Retina (tissue), 1 donor: ENCODE measurements around the gene NOC4L.
"Not testable (repeated sequence)": the region's sequence is repeated elsewhere in the genome, so short reads cannot be mapped to it uniquely, and the experiment has no call there.

Source experiments
- DNase-seq: peaks from one replicate; pipeline ENCODE4 v3.0.0-alpha.2; 2016

The NOC4L gene

DNA sequence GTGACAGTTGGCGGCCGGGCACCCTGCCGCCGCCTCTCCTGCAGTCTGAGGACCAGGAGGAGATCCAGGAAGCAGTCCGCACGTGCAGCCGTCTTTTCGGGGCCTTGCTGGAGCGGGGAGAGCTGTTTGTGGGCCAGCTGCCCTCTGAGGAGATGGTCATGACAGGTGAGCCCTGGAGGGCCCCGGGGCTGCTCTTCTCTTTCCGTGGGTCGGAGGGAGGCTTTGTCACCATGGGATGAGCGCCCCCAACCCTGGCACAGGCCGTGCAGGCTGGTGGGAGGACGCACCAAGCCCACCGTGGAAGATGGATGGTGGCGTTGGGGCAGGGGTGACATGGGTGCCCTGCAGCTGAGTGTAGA is 532 bp downstream of the NOC4L start:
- DNase-seq: peak; percentile 42

DNA sequence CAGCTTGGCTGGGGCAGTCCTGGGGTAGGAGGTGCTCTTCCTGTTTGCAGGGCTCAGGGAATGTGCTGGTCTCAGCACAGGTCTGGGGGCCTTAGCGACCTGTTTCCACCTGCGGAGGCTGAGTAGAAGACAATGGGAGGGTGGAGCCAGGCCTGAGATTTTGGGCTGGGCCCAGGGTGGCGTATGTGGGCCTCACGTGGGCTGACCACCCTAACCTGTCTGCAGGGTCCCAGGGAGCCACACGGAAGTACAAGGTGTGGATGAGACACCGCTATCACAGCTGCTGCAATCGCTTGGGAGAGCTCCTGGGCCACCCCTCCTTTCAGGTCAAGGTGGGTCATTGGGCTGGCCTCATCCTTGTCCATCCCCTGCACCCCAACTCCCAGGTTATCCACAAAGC is 1.1 kb downstream of the NOC4L start:
- no peak for DNase-seq

DNA sequence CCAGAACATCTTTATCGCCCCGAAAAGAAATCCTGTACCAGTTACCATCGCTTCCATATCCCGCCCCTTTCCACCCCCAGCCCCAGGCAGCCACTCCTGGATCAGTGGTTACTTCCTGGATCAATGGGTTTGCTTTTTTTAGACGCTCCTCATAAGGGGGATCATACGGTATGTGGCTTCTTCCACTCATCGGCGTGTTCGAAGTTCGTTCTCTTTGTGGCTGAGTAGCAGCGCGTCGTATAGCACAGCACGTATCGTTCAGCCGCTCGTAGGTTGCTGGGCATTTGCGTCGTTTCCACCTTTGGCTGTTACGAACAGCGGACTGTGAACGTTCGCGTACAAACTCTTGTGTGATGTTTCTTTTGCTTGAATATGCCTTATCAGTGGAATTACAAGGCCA is 1.8 kb downstream of the NOC4L start:
- no peak for DNase-seq

DNA sequence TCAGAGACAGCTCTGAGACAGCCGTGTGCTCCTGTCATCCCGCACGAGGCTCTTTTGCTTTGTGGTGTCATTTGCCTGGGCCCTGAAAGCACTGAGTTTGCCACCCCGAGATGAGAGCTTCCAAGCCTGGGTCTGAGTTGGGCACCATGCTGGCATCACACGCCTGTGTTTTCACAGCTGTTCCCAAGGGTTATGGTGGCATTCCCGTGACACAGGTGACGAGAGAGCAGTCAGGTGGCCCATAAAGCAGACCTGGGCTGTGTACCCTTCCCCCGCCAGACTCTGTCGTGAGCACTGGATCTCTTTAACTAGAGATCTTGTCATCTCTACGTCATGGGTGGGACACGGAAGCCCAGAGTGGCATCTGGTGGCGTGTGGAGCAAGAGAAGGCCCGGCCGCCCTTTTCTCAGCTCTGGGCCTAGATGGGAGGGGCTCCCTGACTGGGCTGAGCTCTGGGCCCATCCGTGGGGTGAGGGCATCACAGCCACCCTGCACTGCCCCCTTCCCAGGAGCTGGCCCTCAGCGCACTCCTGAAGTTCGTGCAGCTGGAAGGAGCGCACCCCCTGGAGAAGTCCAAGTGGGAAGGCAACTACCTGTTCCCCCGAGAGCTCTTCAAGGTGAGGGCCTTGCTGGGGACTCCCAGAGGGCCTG is 2.6 kb downstream of the NOC4L start:
- DNase-seq: no peak

DNA sequence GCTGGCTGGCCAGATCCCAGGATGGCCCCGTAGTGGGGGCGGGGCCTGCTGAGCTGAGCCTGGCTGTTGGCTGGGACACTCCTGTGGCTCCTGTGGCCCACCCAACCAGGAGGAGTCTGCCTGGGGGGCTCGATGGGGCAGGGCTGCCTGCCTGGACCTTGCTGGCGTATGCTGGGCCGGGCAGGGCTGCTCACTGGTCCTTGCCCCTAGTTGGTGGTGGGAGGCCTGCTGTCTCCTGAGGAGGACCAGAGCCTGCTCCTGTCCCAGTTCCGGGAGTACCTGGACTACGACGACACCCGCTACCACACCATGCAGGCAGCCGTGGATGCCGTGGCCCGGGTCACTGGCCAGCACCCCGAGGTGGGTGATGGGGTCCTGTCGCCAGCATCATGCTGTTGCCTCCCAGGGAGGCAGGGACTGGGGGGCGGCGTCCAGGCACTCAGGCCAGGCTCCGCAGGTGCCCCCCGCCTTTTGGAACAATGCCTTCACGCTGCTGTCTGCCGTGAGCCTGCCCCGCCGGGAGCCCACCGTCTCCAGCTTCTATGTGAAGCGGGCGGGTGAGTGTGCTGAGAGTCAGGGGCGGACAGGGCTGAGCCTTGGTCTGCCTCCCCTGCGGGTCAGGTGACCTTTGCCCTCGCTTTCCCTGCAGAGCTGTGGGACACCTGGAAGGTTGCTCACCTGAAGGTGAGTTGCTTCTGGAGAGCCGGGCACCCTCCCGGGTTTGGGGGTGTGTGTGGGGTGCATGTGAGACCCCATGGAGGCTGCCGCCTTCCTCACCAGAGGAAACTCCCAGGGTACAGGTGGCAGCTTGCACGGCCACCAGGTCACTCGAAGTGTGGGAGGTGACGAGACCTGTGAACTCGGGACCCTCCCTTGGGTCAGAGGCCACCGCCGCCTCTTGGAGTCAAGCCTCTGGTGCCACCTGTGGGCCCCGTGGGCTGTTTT is 3.4 kb downstream of the NOC4L start:
- no peak for DNase-seq

DNA sequence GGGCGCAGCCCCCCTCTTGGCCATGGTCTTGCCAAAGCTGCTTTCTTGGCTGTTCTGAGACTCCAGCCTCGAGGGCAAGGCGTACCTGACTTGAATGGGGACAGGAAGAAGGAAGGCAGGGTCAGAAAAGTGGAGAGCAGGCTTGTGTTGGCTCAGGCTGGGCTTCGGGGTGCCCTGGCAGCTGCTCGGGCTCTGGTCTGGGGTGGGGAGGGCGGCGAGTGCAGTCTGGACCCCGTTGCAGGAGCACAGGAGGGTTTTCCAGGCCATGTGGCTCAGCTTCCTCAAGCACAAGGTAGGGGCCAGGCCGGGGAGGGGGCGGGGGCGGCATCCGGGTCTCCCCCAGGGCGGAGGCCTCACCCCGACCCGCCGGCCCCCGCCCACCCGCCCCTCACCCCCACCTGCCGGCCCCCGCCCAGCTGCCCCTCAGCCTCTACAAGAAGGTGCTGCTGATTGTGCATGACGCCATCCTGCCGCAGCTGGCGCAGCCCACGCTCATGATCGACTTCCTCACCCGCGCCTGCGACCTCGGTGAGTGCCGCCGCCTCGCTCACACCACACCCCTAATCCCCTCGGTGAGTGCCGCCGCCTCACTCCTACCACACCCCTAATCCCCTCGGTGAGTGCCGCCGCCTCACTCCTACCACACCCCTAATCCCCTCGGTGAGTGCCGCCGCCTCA is 4.2 kb downstream of the NOC4L start:
- DNase-seq: no peak

DNA sequence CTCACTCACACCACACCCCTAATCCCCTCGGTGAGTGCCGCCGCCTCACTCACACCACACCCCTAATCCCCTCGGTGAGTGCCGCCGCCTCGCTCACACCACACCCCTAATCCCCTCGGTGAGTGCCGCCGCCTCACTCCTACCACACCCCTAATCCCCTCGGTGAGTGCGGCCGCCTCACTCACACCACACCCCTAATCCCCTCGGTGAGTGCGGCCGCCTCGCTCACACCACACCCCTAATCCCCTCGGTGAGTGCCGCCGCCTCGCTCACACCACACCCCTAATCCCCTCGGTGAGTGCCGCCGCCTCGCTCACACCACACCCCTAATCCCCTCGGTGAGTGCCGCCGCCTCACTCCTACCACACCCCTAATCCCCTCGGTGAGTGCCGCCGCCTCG is 5.3 kb downstream of the NOC4L start:
- DNase-seq: not testable (repeated sequence)

DNA sequence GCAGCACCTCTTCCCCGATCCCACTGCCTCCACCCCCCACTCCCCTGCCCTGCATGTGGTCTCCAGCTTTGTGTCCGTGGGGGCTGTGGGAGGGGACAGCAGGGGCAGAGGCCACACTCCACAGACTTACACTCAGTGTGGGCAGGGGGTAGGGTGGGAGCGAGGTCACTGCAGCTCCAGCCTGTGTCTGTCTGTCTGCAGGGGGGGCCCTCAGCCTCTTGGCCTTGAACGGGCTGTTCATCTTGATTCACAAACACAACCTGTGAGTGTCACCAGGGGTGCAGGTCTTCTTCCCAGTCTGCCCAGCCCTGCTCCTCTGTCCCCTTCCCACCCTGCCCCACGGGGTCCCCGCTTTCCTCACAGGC is 6.5 kb downstream of the NOC4L start:
- DNase-seq: no peak

DNA sequence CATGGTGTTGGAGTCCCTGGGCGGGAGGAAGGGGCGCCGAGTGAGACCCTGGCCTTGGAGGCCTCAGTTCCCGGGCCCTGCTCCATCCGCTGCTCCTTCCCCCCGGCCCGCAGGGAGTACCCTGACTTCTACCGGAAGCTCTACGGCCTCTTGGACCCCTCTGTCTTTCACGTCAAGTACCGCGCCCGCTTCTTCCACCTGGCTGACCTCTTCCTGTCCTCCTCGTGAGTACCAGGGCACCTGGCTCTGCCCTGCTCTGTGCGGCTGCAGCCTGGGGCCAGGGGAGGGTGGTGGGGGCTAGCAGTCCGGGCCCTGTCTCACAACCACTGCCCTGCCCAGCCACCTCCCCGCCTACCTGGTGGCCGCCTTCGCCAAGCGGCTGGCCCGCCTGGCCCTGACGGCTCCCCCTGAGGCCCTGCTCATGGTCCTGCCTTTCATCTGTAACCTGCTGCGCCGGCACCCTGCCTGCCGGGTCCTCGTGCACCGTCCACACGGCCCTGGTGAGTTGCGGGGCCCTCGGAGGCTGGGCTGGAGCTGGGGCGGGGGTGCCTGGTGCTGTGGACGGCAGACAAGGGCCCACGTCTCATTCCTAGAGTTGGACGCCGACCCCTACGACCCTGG is 7.0 kb downstream of the NOC4L start:
- DNase-seq: no peak

DNA sequence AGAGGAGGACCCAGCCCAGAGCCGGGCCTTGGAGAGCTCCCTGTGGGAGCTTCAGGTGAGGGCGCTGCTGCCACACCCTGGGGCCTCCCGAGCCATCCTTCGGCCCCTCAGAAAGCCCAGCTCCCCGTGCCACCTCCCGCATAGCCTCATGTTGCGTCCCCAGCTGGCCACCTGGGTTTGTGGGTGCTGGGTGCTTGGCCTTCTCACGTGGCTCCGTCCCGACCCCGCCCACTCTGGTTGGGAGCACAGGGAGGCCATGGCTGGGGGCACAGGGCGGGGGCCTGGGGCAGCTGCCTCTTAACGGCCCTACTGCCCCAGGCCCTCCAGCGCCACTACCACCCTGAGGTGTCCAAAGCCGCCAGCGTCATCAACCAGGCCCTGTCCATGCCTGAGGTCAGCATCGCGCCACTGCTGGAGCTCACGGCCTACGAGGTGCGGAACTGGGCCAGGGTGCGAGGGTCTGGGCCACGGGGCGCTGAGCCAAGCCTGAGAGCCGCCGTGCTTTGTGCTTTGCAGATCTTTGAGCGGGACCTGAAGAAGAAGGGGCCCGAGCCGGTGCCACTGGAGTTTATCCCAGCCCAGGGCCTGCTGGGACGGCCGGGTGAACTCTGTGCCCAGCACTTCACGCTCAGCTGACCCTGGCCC is 7.6 kb downstream of the NOC4L start:
- no peak for DNase-seq

DNA sequence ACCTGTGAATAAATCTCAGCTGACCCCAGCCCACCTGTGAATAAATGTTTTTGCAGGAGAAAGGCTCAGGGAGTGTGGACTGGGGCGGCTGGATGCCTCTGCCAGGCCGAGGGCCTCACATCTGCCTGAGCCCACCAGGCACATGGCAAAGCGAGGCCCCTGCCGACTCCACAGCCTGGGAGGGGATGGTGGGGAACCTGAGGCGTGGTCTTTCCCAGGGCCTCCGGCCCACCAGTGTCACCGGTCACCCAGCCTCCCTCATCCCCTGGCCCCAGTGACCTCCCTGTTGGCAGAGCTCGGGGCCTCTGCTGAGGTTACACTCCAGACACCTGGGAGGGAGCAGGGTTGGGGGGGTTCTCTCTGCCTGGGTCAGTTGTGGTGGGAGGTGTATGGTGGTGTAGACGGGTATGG is 8.2 kb downstream of the NOC4L start:
- no peak for DNase-seq

DNA sequence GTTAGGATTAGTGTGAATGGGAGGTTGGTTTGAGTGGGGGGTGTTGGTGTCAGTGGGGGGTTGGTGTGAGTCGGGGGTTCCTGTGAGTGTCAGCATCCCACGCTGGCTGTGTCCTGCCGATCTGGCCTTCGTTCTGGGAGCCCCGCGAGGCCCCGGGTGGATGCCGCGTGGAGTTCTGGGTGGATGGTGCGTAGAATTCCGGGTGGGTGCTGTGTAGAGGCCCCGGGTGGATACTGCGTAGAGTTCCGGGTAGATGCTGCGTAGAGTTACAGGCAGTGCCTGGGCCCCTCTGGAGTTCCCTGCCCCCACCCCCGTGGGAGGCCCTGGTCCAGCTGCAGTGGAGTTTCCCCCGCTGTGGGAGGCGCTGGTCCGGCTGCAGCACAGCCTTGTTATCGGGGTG is 8.7 kb downstream of the NOC4L start:
- DNase-seq: no peak

DNA sequence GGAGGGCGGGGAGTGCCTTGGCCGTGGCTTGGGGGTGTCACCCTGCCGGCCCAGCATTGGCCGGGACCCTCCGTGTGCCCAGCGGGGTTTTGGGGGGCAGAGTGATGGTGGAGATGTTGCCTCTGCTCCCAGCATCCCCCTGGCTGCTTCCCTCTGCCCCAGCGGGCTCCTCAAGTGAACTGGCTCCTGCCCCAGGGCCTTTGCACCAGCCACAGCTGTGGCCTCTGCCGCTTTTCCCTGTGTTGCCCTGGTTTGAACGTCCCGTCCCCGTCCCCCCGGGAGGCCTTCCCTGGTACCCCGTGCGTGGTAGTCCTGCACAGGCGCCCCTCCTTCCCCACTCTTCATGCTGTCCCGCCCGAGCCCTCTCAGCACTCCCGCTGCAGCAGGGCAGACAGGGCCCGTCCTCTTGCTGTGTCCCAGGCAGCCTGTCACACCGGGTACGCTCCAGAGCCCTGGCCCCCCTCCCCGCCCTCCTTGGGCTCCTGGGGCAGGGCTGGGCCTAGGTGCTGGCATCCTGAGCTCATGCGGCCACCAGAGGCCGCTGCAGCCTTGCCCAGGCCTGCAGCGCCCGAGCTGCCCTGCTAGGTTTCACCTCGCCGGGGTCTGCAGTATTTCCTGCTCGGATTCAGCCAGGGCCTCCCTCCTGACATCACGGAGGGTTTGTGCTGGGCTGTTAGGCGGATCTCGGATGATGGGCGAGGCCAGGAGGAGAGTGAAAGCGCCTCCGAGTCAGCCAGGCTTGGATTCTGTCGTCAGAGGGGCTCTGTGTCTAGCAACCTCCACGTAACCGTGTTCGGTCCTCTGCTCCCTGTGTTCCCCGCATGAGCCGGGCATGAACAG is 9.5 kb downstream of the NOC4L start:
- DNase-seq: peak; percentile 90

DNA sequence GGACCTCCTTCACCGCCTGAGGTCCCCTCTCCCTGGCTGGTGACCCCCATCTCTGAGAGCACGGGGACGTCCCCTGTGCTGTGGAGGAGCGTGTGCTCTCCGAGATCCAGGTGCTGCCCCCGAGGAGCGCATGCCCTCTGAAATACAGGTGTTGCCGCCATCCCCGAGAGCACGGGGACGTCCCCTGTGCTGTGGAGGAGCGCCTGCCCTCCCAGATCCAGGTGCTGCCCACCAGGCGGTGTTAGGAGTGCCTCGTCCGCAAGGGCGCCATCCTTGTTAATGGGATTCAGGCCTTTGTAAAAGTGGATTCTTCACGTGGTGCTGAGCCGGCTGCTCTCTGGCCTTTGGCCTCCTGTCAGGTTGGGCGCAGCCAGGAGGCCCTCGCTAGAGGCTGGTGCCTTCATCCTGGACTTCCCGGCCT is 10.1 kb downstream of the NOC4L start:
- DNase-seq: no peak

DNA sequence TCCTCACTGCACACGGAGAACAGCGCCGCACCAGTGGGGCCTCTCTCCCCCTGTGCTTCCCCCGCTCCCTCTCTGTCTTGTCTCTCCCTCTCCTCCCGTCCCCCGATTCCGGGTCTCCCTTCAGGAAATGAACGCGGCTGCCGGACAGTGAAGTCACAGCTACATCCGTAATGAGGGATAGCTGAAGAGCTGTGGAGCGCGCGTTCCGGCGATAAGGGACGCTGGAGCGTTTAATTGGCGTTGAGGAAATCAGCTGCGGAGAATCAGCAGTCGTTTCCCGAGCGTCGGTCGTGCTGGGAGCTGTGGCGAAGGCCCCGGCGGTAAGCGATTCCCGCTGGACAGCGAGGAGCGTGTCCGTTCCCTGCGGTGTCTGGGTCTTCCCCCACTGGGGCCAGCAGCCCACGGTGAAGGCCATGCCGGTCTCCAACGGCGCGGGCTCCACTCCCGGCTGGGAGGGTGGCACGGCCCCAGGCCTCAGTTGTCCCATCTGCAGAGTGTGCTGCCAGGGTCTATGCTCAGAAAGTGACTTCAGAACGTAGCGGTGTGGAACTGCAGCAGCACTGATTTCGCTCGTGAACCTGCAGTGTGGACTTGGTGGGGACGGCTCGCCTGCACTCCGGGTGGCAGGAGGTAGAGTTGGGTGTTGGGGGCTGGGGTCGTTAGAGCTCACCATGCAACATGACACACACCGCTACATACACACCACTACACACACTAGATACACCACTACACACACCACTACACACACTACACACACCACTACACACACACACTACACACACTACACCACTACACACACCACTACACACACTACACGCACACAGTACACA is 10.9 kb downstream of the NOC4L start:
- DNase-seq: peak; percentile 54

DNA sequence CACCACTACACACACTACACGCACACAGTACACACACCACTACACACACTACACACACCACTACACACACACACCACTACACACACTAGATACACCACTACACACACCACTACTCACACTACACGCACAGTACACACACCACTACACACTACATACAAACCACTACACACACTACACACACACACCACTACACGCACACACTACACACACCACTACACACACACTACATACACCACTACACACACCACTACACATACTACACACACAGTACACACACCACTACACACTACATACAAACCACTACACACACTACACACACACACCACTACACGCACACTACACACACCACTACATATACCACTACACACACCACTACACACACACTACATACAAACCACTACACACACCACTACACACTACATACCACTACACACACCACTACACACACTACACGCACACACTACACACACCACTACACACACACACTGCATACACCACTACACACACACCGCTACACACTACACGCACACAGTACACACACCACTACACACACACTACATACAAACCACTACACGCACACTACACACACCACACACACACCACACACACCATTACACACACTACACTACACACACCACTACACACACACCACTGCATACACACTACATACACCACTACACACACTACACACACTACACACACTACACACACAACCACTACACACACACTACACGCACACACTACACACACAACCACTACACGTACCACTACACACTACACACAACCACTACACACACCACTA is 11.7 kb downstream of the NOC4L start:
- no peak for DNase-seq

DNA sequence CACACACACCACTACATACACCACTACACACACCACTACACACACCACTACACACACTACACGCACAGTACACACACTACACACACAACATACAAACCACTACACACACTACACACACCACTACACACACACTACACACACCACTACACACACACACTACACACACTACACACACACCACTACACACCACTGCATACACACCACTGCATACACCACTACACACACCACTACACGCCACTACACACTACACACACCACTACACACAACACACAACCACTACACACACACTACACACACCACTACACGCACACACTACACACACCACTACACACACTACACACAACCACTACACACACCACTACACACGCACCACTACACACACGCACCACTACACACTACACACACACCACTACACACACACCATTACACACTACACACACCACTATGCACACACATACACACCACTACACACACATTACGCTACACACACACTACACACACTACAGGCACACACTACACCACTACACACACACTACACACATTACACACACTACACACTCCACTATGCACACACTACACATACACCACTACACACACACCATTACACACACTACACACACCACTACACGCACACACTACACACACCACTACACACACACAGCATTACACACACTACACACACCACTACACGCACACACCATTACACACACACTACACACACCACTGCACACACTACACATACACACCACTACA is 12.5 kb downstream of the NOC4L start:
- DNase-seq: no peak

DNA sequence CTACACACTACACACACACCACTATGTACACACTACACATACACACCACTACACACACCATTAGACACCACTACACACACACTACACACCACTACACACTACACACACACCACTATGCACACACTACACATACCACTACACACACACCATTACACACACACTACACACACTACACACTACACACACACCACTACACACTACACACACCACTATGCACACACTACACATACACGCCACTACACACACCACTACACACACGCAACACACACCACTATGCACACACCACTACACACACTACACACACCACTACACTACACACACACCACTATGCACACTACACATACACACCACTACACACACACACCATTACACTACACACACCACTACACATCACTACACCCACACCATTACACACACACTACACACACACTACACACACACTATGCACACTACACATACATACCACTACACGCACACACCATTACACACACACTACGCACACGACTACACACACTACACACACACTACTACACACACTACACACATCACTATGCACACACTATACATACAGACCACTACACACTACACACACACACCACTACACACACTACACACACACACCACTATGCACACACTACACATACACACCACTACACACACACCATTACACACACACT is 13.6 kb downstream of the NOC4L start:
- DNase-seq: no peak
